Liver (tissue), 3 donors: ENCODE data around the gene DNAJC12.

Experiments used
- CTCF ChIP-seq: fragments of 150-350 bp; IDR thresholded peaks from 2 replicates; pipeline ENCODE4 v1.5.1; 2017; ENCODE audit warnings: improper control_type of control experiment, low read depth, low read length; ENCODE audit not compliant: missing input control
- JUND ChIP-seq, 2 donors: IDR thresholded peaks; 2 replicates each; pipeline ENCODE4 v1.6.1; 2016; ENCODE audit warnings: antibody characterized with exemption in 2 of 2
- NR2F2 ChIP-seq: IDR thresholded peaks from 2 replicates; pipeline ENCODE4 v1.6.1; 2016; ENCODE audit warnings: antibody characterized with exemption
- RAD21 ChIP-seq, 2 donors: IDR thresholded peaks; 2 replicates each; pipeline ENCODE4 v1.6.1; 2016; ENCODE audit warnings: antibody characterized with exemption in 2 of 2, mild to moderate bottlenecking in 2 of 2
- REST ChIP-seq: IDR thresholded peaks from 2 replicates; pipeline ENCODE4 v1.6.1; 2016; ENCODE audit warnings: antibody characterized with exemption, mild to moderate bottlenecking
- TAF1 ChIP-seq: conservative IDR thresholded peaks from 2 replicates; pipeline ENCODE4 v1.6.1; 2016; ENCODE audit warnings: antibody characterized with exemption, mild to moderate bottlenecking
- YY1 ChIP-seq: IDR thresholded peaks from 2 replicates; pipeline ENCODE4 v1.6.1; 2016; ENCODE audit warnings: antibody characterized with exemption, mild to moderate bottlenecking
- donor health status: healthy.
- donor health status: healthy.

GRCh38 chr10:67853512-67853911 lies 15.5 kb upstream of the DNAJC12 start:
- TF ChIP-seq CTCF (no peak), TAF1 (no peak), YY1 (no peak), NR2F2 (no peak), RAD21 (IDR thresholded peaks at IDR 0.05) (no peak), JUND (IDR thresholded peaks at IDR 0.05) (no peak), REST (no peak)
